HL-60 (cell line): ENCODE data around the gene LPCAT2.

Experiments used
- CTCF ChIP-seq: IDR thresholded peaks from one replicate; pipeline ENCODE4 v1.5.1; 2011; ENCODE audit warnings: low read length, control low read depth, inconsistent platforms; ENCODE audit not compliant: insufficient read depth
- POLR2AphosphoS5 ChIP-seq: IDR thresholded peaks from 2 replicates; pipeline ENCODE4 v1.6.1; 2012; ENCODE audit warnings: low read depth
- REST ChIP-seq: IDR thresholded peaks from 2 replicates; pipeline ENCODE4 v1.6.1; 2012; ENCODE audit warnings: low read depth; ENCODE audit not compliant: insufficient replicate concordance

- no peak for TF ChIP-seq CTCF
- TF ChIP-seq POLR2AphosphoS5 = no peak
- TF ChIP-seq REST = no peak
These were observed 43.7 kb downstream of the LPCAT2 start for GRCh38 chr16:55552621-55553020.
